HEK293 (cell line): ENCODE results near the gene PCBP3.

Experiments used
- BCL11A ChIP-seq: fragments of 450-650 bp; formaldehyde crosslinking; IDR thresholded peaks from 2 replicates; pipeline ENCODE4 v1.5.1; 2016; ENCODE audit warnings: low read depth, missing biosample characterization, missing genetic modification characterization
- CTCF ChIP-seq: fragments of 450-650 bp; formaldehyde crosslinking; IDR thresholded peaks from 2 replicates; pipeline ENCODE4 v1.5.1; 2016; ENCODE audit warnings: missing biosample characterization, missing genetic modification characterization
- KLF17 ChIP-seq: fragments of 450-650 bp; formaldehyde crosslinking; IDR thresholded peaks from 2 replicates; pipeline ENCODE4 v1.5.1; 2016; ENCODE audit warnings: missing biosample characterization, missing genetic modification characterization
- SP2 ChIP-seq: fragments of 450-650 bp; formaldehyde crosslinking; IDR thresholded peaks from 2 replicates; pipeline ENCODE4 v1.5.1; 2016; ENCODE audit warnings: missing biosample characterization, missing genetic modification characterization
- ZBTB1 ChIP-seq: fragments of 450-650 bp; formaldehyde crosslinking; IDR thresholded peaks from 2 replicates; pipeline ENCODE4 v1.5.1; 2016; ENCODE audit warnings: missing biosample characterization, missing genetic modification characterization
- ZBTB21 ChIP-seq: fragments of 450-650 bp; formaldehyde crosslinking; IDR thresholded peaks from 2 replicates; pipeline ENCODE4 v1.5.1; 2017; ENCODE audit warnings: missing biosample characterization, missing genetic modification characterization
- ZBTB26 ChIP-seq: fragments of 450-650 bp; formaldehyde crosslinking; optimal IDR thresholded peaks from 2 replicates; pipeline ENCODE3; 2016; ENCODE audit warnings: missing biosample characterization, mild to moderate bottlenecking, missing genetic modification characterization
- ZNF18 ChIP-seq: fragments of 450-650 bp; formaldehyde crosslinking; IDR thresholded peaks from 2 replicates; pipeline ENCODE4 v1.5.1; 2016; ENCODE audit warnings: missing biosample characterization, missing genetic modification characterization
- ZNF366 ChIP-seq: fragments of 450-650 bp; formaldehyde crosslinking; conservative IDR thresholded peaks from 2 replicates; pipeline ENCODE4 v1.5.1; 2016; ENCODE audit warnings: missing biosample characterization, missing genetic modification characterization
- ZNF510 ChIP-seq: fragments of 450-650 bp; formaldehyde crosslinking; IDR thresholded peaks from 2 replicates; pipeline ENCODE4 v1.5.1; 2018; ENCODE audit warnings: mild to moderate bottlenecking, missing genetic modification characterization, missing biosample characterization; ENCODE audit not compliant: insufficient replicate concordance
- ZNF513 ChIP-seq: fragments of 450-650 bp; IDR thresholded peaks from 2 replicates; pipeline ENCODE4 v1.5.1; 2018; ENCODE audit warnings: missing biosample characterization, missing genetic modification characterization
- ZNF514 ChIP-seq: fragments of 450-650 bp; formaldehyde crosslinking; IDR thresholded peaks from 2 replicates; pipeline ENCODE4 v1.5.1; 2016; ENCODE audit warnings: missing biosample characterization, missing genetic modification characterization
- ZSCAN4 ChIP-seq: fragments of 450-650 bp; formaldehyde crosslinking; IDR thresholded peaks from 2 replicates; pipeline ENCODE4 v1.5.1; 2017; ENCODE audit warnings: missing biosample characterization, missing genetic modification characterization

GRCh38 chr21:45769896-45770295 is 126.4 kb downstream of the PCBP3 start:
- TF ChIP-seq CTCF (no peak), ZNF366 (tag by site-specific recombination) (no peak), SP2 (tag by site-specific recombination) (no peak), ZSCAN4 (tag by site-specific recombination) (no peak), ZNF510 (tag by site-specific recombination) (no peak), KLF17 (tag by site-specific recombination) (no peak), BCL11A (no peak), ZNF513 (no peak), ZBTB26 (tag by site-specific recombination) (no peak), ZBTB1 (tag by site-specific recombination) (no peak), ZNF18 (no peak), ZBTB21 (no peak), ZNF514 (tag by site-specific recombination) (no peak)
